Osteoblast (primary cell): ENCODE measurements around the gene FGFR3. TPM values are rescaled to one million over a fixed set of nuclear protein-coding genes. Genes with fewer than 3 reads are reported as not detected.

Source experiments
- DNase-seq: peaks from one replicate; pipeline ENCODE4 v3.0.0; 2011; ENCODE audit warnings: low spot score, mixed read lengths; ENCODE audit not compliant: insufficient read length; ENCODE audit errors: missing footprints
- H2AFZ ChIP-seq: 2 replicates; pipeline ENCODE4 v1.6.0; 2011; ENCODE audit warnings: mild to moderate bottlenecking, low read length
- H3K27ac ChIP-seq: 2 replicates; pipeline ENCODE4 v1.5.1; 2011; ENCODE audit warnings: mild to moderate bottlenecking, low read depth, low read length, moderate library complexity
- H3K27me3 ChIP-seq: 2 replicates; pipeline ENCODE4 v1.6.0; 2012; ENCODE audit warnings: mild to moderate bottlenecking, control low read depth, inconsistent platforms, low read length, moderate library complexity; ENCODE audit not compliant: insufficient read depth
- H3K36me3 ChIP-seq: 2 replicates; pipeline ENCODE4 v1.5.1; 2011; ENCODE audit warnings: mild to moderate bottlenecking, low read length, control low read depth, moderate library complexity; ENCODE audit not compliant: insufficient read depth
- H3K4me1 ChIP-seq: 2 replicates; pipeline ENCODE4 v1.5.1; 2011; ENCODE audit warnings: mild to moderate bottlenecking, low read length, control low read depth, moderate library complexity; ENCODE audit not compliant: insufficient read depth
- H3K4me2 ChIP-seq: 2 replicates; pipeline ENCODE4 v1.6.0; 2011; ENCODE audit warnings: mild to moderate bottlenecking, low read length; ENCODE audit not compliant: insufficient read depth
- H3K4me3 ChIP-seq: fragments of 200-600 bp; sonication (generic); 3 replicates; pipeline ENCODE4 v1.5.1; 2012; ENCODE audit warnings: mild to moderate bottlenecking, low read length, inconsistent platforms; ENCODE audit not compliant: insufficient read depth
- H3K79me2 ChIP-seq: 2 replicates; pipeline ENCODE4 v1.6.0; 2012; ENCODE audit warnings: mild to moderate bottlenecking, low read length, control low read depth, inconsistent platforms; ENCODE audit not compliant: insufficient read depth
- H3K9me3 ChIP-seq: 2 replicates; pipeline ENCODE4 v1.5.1; 2011; ENCODE audit warnings: low read depth, low read length, control low read depth
- H4K20me1 ChIP-seq: 2 replicates; pipeline ENCODE4 v1.6.0; 2012; ENCODE audit warnings: mild to moderate bottlenecking, low read length, control low read depth; ENCODE audit not compliant: insufficient read depth
- CTCF ChIP-seq: IDR thresholded peaks from 2 replicates; pipeline ENCODE4 v1.5.1; 2011; ENCODE audit warnings: mild to moderate bottlenecking, low read depth, low read length, moderate library complexity; ENCODE audit errors: extremely low read depth
- total RNA-seq: library from RNA; depleted of rRNA; stranded (reverse); fragments of >200 nt; gene quantifications from 2 replicates; pipeline ENCODE4 v1.2.3, GENCODE V29; 2012

FGFR3 gene
- total RNA-seq, 1 donor, result 0.36 TPM

GRCh38 chr4:1856071-1856942 is 63.2 kb downstream of the FGFR3 start, which contains the start of gene LETM1:
Gene LETM1 (minus strand): TSS chr4:1856156. CDS start chr4:1855950, 206 bp downstream.
- Histone ChIP-seq H4K20me1 (peaks cover 23% of the 10 kb centered on the region), H3K27me3 (no peaks in the 10 kb centered on the region), H3K4me1 (peaks cover 22% of the 10 kb centered on the region), H3K36me3 (peaks cover 5% of the 10 kb centered on the region), H2AFZ (peak within 1 kb of the TSS; percentile 88), H3K4me3 (peak within 1 kb of the TSS; percentile 91), H3K27ac (peak within 1 kb of the TSS; percentile 53), H3K9me3 (no peaks in the 10 kb centered on the region), H3K79me2 (peaks cover 60% of the 10 kb centered on the region), H3K4me2 (peak within 1 kb of the TSS; percentile 94)
- peak; percentile 100 for DNase-seq
- TF ChIP-seq CTCF, result no peak

- Histone ChIP-seq H3K9me3 (no peaks in the 10 kb centered on the region), H3K36me3 (peaks cover 5% of the 10 kb centered on the region), H3K4me3 (peak overlapping the region; percentile 91), H3K27ac (peak overlapping the region; percentile 17), H3K4me1 (peaks cover 19% of the 10 kb centered on the region), H4K20me1 (peaks cover 15% of the 10 kb centered on the region), H3K79me2 (peaks cover 52% of the 10 kb centered on the region), H3K27me3 (no peaks in the 10 kb centered on the region), H3K4me2 (peak overlapping the region; percentile 94), H2AFZ (peak overlapping the region; percentile 88)
- TF ChIP-seq CTCF, result no peak
- peak; percentile 93 for DNase-seq
Measured at GRCh38 chr4:1856943-1857699, 64.0 kb downstream of the FGFR3 start.

- TF ChIP-seq CTCF, result no peak
- Histone ChIP-seq H3K79me2 (peaks cover 44% of the 10 kb centered on the region), H3K4me2 (no peak overlapping the region)
Measured at GRCh38 chr4:1857931-1858330, 64.8 kb downstream of the FGFR3 start.

More at GRCh38 chr4:1857931-1858330, 64.8 kb downstream of the FGFR3 start:
- H4K20me1 ChIP-seq, result peaks cover 7% of the 10 kb centered on the region
- H3K9me3 ChIP-seq, result no peaks in the 10 kb centered on the region
- H3K27me3 ChIP-seq, result no peaks in the 10 kb centered on the region
- no peak overlapping the region for H3K27ac ChIP-seq
- DNase-seq, result peak; percentile 61
- H3K4me3 ChIP-seq, result no peak overlapping the region
- peaks cover 19% of the 10 kb centered on the region for H3K4me1 ChIP-seq
- H2AFZ ChIP-seq, result no peak overlapping the region
- peaks cover 5% of the 10 kb centered on the region for H3K36me3 ChIP-seq

Other genes starting within 250 kb of the FGFR3 start
- gene FAM53A, start 109.0 kb upstream of the FGFR3 start, total RNA-seq, result 3.8 and 4.3 TPM in 2 replicates
- 51.9 and 55.7 TPM in 2 replicates for gene SLBP, start 81.0 kb upstream of the FGFR3 start, total RNA-seq
- gene TMEM129, start 72.0 kb upstream of the FGFR3 start, total RNA-seq, result 37.1 and 38.0 TPM in 2 replicates
- gene TACC3, start 71.8 kb upstream of the FGFR3 start, total RNA-seq, result 3.2 and 4.0 TPM in 2 replicates
- 68.4 and 75.3 TPM in 2 replicates for gene LETM1, start 62.9 kb downstream of the FGFR3 start, total RNA-seq
- 53.0 and 58.6 TPM in 2 replicates for gene NSD2, start 78.1 kb downstream of the FGFR3 start, total RNA-seq
- 19.2 and 19.9 TPM in 2 replicates for gene NELFA, start 215.7 kb downstream of the FGFR3 start, total RNA-seq